ENCODE measurements around the gene ZNF570. TPM values are rescaled to one million over a fixed set of nuclear protein-coding genes. Genes with fewer than 3 reads are reported as not detected.

ZNF570 gene
- total and polyA plus RNA-seq, 2 of the 13 experiments (the other 11 are each of a cell fraction or from before 2014, with no cell fraction given), result 1.0 to 4.4 TPM

- TF ChIP-seq ZNF431 (CRISPR knock-in tag; IDR thresholded peaks at IDR 0.05; ENCODE audit: borderline replicate concordance, low read depth) (no peak), EP300 (IDR thresholded peaks at IDR 0.05; ENCODE audit: low read depth in 2 of 2, low read length in 2 of 2) (0 out of 4 replicates have a peak, but pooled peaks of 1 of the 2 experiments have one; percentile 10), EP300 (CRISPR knock-in tag; IDR thresholded peaks at IDR 0.05; ENCODE audit: borderline replicate concordance) (no peak), ZFP36L2 (CRISPR knock-in tag; IDR thresholded peaks at IDR 0.05) (no peak), ZFX (CRISPR knock-in tag; IDR thresholded peaks at IDR 0.05; ENCODE audit: low read depth) (peak; percentile 86), KLF13 (CRISPR knock-in tag; IDR thresholded peaks at IDR 0.05) (no peak), SRF (IDR thresholded peaks at IDR 0.05; ENCODE audit: low read depth, low read length) (peak; percentile 72; the same call in 1 of the 2 replicates), ZNF672 (CRISPR knock-in tag; IDR thresholded peaks at IDR 0.05) (no peak), PHF20 (CRISPR knock-in tag; IDR thresholded peaks at IDR 0.05) (peak; percentile 93), NCOA1 (CRISPR knock-in tag; IDR thresholded peaks at IDR 0.05) (peak; percentile 48; the same call in 1 of the 2 replicates), CERS6 (CRISPR knock-in tag; IDR thresholded peaks at IDR 0.05) (no peak), ZNF891 (CRISPR knock-in tag; IDR thresholded peaks at IDR 0.05) (peak; percentile 46; the same call in 1 of the 2 replicates), ZNF710 (CRISPR knock-in tag; IDR thresholded peaks at IDR 0.05; ENCODE audit: borderline replicate concordance) (0 out of 2 replicates have a peak, but pooled peaks have one; percentile 57), ZNF629 (CRISPR knock-in tag; conservative IDR thresholded peaks at IDR 0.05) (no peak), ZNF841 (CRISPR knock-in tag; IDR thresholded peaks at IDR 0.05; ENCODE audit: borderline replicate concordance) (no peak), CTCF (CRISPR knock-in tag; IDR thresholded peaks at IDR 0.05) (peak; percentile 0; the same call in 1 of the 2 replicates)
- TF ChIP-seq, protein P1, sequence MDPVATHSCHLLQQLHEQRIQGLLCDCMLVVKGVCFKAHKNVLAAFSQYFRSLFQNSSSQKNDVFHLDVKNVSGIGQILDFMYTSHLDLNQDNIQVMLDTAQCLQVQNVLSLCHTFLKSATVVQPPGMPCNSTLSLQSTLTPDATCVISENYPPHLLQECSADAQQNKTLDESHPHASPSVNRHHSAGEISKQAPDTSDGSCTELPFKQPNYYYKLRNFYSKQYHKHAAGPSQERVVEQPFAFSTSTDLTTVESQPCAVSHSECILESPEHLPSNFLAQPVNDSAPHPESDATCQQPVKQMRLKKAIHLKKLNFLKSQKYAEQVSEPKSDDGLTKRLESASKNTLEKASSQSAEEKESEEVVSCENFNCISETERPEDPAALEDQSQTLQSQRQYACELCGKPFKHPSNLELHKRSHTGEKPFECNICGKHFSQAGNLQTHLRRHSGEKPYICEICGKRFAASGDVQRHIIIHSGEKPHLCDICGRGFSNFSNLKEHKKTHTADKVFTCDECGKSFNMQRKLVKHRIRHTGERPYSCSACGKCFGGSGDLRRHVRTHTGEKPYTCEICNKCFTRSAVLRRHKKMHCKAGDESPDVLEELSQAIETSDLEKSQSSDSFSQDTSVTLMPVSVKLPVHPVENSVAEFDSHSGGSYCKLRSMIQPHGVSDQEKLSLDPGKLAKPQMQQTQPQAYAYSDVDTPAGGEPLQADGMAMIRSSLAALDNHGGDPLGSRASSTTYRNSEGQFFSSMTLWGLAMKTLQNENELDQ (CRISPR knock-in tag; IDR thresholded peaks at IDR 0.05; ENCODE audit: borderline replicate concordance), result no peak
- TF ChIP-seq, protein P2, sequence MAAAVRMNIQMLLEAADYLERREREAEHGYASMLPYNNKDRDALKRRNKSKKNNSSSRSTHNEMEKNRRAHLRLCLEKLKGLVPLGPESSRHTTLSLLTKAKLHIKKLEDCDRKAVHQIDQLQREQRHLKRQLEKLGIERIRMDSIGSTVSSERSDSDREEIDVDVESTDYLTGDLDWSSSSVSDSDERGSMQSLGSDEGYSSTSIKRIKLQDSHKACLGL (CRISPR knock-in tag; IDR thresholded peaks at IDR 0.05), result peak; percentile 89
- TF ChIP-seq, protein P3, sequence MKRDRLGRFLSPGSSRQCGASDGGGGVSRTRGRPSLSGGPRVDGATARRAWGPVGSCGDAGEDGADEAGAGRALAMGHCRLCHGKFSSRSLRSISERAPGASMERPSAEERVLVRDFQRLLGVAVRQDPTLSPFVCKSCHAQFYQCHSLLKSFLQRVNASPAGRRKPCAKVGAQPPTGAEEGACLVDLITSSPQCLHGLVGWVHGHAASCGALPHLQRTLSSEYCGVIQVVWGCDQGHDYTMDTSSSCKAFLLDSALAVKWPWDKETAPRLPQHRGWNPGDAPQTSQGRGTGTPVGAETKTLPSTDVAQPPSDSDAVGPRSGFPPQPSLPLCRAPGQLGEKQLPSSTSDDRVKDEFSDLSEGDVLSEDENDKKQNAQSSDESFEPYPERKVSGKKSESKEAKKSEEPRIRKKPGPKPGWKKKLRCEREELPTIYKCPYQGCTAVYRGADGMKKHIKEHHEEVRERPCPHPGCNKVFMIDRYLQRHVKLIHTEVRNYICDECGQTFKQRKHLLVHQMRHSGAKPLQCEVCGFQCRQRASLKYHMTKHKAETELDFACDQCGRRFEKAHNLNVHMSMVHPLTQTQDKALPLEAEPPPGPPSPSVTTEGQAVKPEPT (CRISPR knock-in tag; IDR thresholded peaks at IDR 0.05; ENCODE audit: low read depth), result no peak
Observed at GRCh38 chr19:37466798-37467607, 2.2 kb upstream of the ZNF570 start, which contains the start of gene ZNF569 (continued).
